ENCODE results near the gene TRAPPC12.

Gene TRAPPC12

GRCh38 chr2:3482363-3482821 is 102.9 kb downstream of the TRAPPC12 start:
- no peak for TF ChIP-seq CTCF (IDR thresholded peaks at IDR 0.05; ENCODE audit: borderline replicate concordance, insufficient read depth, low read depth, low read length)
- no peak overlapping the region for H3K4me3 ChIP-seq (ENCODE audit: low read depth, low read length)

GRCh38 chr2:3483227-3483985 is 103.9 kb downstream of the TRAPPC12 start:
- TF ChIP-seq CTCF (IDR thresholded peaks at IDR 0.05; ENCODE audit: borderline replicate concordance, insufficient read depth, low read depth, low read length) = no peak
- no peak overlapping the region for H3K4me3 ChIP-seq (ENCODE audit: low read depth, low read length)

GRCh38 chr2:3483986-3484960 is 104.8 kb downstream of the TRAPPC12 start:
- H3K4me3 ChIP-seq (ENCODE audit: low read depth, low read length) = no peak overlapping the region
- no peak for TF ChIP-seq CTCF (IDR thresholded peaks at IDR 0.05; ENCODE audit: borderline replicate concordance, insufficient read depth, low read depth, low read length)

- no peak for TF ChIP-seq CTCF (IDR thresholded peaks at IDR 0.05; ENCODE audit: borderline replicate concordance, insufficient read depth, low read depth, low read length)
- H3K4me3 ChIP-seq (ENCODE audit: low read depth, low read length) = no peak overlapping the region
Observed at GRCh38 chr2:3485166-3485565, 105.7 kb downstream of the TRAPPC12 start.

GRCh38 chr2:3486047-3487027 is 106.8 kb downstream of the TRAPPC12 start:
- TF ChIP-seq CTCF (IDR thresholded peaks at IDR 0.05; ENCODE audit: borderline replicate concordance, insufficient read depth, low read depth, low read length) = no peak

GRCh38 chr2:3487028-3487425 is 107.5 kb downstream of the TRAPPC12 start:
- TF ChIP-seq CTCF (IDR thresholded peaks at IDR 0.05; ENCODE audit: borderline replicate concordance, insufficient read depth, low read depth, low read length) = no peak
- no peak overlapping the region for H3K4me3 ChIP-seq (ENCODE audit: low read depth, low read length)

More at GRCh38 chr2:3486047-3487027, 106.8 kb downstream of the TRAPPC12 start:
- H3K4me3 ChIP-seq (ENCODE audit: low read depth, low read length) = no peak overlapping the region

Measured in GM12875 (cell line).